Measurements from ENCODE around the gene SIGLEC14. TPM values are rescaled to one million over a fixed set of nuclear protein-coding genes. Genes with fewer than 3 reads are reported as not detected.
A peak's percentile ranks its signal among the peaks of the same experiment; 100 is the strongest.
"Not testable (repeated sequence)": the region's sequence is repeated elsewhere in the genome, so short reads cannot be mapped to it uniquely, and the experiment has no call there.

Gene SIGLEC14
- 1.6 TPM for total RNA-seq

GRCh38 chr19:51646730-51647129 lies at the start of gene SIGLEC14:
Gene SIGLEC14, minus strand, starts transcription at chr19:51646825. Its CDS starts 66 bp downstream, at chr19:51646759.
- DNase-seq, result not testable (repeated sequence)

GRCh38 chr19:51695702-51696315 lies 49.2 kb upstream of the SIGLEC14 start:
- DNase-seq, result no peak

- DNase-seq, result no peak
Observed at GRCh38 chr19:51695088-51695487, 48.5 kb upstream of the SIGLEC14 start.

GRCh38 chr19:51694318-51695085 lies 47.9 kb upstream of the SIGLEC14 start:
- DNase-seq, result no peak

- DNase-seq, result no peak
Observed at GRCh38 chr19:51693819-51694218, 47.2 kb upstream of the SIGLEC14 start.

- DNase-seq, result no peak
Observed at GRCh38 chr19:51693260-51693659, 46.6 kb upstream of the SIGLEC14 start, which contains the start of gene SPACA6. Gene SPACA6, plus strand, starts transcription at chr19:51693330. Its CDS starts 197 bp downstream, at chr19:51693527.

GRCh38 chr19:51692468-51692867 lies 45.8 kb upstream of the SIGLEC14 start:
- no peak for DNase-seq

DNA sequence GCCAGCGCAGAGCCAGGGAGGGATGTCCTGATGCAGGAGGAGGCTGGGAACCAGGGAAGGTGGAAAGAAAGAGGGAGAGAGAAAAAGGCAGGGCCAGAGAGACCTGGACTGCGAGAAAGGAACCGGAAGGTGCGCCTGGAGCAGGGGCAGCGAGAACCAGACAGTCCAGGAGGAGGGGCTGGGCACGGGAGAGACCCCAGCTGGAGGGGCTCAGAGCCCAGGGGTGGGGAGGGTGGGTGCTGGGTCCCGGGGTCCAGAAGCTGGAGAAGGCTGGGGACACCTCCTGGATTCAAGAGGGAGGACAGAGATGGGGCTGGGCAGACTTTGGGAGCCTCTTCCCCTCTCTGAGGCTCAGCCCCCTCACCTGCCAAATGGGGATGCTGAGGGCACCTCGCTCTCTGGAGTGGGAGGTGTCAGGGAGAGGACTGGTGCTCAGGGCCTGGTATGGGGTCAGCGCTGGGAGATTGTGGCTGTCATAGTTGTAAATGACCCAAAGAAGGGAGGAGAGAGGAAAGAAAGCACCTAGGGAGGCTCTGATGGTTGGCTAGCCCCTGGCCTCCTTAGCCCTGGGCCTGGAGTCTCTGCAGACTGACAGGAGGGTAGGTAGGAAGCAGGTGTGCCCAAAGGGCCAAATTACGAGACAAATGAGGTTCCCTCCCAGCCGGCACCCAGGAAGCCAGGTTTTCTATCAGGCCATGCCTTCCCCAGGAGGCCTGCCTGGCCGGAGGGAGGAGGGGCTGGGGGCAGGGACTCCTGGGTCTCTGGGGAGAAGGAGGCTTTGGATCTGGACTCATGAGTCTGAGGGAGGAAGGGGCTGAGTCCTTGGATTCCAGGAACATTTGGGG lies 45.2 kb upstream of the SIGLEC14 start:
- DNase-seq, result no peak

DNA sequence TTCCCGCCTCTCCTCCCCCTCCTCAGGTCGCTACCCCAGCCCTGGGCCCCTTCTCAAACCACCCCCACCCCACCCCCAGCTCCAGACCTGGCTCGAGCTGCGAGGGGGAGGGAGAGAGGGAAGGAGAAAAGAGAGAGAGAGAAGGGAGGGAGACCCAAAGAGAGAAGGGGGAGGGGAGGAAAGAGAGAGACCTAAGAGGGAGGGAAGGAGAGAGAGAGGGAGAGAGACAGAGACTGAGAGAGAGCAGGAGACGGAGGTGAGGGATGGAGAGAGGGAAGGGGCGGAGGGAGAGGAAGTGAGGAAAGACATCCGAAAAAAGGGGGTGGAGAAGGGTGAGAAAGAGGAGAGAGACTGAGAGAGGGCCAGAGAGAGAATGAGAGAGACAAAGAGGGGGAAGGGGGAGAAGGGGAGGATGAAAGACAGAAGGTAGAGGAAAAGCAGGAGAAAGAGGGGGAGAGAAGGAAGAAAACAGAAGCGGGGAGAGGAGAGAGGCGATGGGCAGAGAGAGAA lies 44.5 kb upstream of the SIGLEC14 start:
- no peak for DNase-seq

DNA sequence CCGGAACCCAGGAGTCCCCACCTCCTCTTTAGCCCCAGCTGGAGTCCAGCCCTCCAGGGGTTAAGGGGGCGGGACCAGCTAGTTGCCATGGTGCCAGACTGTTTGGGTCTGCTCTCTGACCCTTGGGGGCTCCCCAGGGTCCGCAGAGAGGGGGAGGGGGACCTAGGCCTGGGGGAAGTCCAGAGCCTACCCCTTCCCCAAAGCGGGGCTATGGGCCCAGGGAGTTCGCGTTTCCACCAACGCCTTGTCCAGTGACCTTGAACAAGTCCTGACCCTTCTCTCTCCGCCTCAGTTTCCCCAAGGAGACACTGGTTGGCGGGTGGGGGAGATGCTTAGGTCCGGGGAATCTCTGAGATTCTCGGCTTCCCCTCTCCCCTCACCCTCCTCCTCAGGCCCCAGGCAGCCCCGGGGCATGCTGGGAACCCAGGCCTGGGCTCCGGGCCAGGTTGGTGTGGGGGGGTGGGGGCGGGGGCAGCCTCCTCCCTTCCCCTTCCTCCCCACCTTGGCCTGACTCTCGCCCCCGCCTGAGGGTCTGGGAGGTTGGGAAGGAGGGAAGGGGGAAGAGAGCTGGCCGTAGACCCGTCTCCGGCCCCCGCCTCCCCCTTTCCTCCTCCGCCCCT lies 43.9 kb upstream of the SIGLEC14 start:
- DNase-seq, result peak; percentile 92

GRCh38 chr19:51689751-51690453 lies 43.3 kb upstream of the SIGLEC14 start:
- DNase-seq, result peak; percentile 63

DNA sequence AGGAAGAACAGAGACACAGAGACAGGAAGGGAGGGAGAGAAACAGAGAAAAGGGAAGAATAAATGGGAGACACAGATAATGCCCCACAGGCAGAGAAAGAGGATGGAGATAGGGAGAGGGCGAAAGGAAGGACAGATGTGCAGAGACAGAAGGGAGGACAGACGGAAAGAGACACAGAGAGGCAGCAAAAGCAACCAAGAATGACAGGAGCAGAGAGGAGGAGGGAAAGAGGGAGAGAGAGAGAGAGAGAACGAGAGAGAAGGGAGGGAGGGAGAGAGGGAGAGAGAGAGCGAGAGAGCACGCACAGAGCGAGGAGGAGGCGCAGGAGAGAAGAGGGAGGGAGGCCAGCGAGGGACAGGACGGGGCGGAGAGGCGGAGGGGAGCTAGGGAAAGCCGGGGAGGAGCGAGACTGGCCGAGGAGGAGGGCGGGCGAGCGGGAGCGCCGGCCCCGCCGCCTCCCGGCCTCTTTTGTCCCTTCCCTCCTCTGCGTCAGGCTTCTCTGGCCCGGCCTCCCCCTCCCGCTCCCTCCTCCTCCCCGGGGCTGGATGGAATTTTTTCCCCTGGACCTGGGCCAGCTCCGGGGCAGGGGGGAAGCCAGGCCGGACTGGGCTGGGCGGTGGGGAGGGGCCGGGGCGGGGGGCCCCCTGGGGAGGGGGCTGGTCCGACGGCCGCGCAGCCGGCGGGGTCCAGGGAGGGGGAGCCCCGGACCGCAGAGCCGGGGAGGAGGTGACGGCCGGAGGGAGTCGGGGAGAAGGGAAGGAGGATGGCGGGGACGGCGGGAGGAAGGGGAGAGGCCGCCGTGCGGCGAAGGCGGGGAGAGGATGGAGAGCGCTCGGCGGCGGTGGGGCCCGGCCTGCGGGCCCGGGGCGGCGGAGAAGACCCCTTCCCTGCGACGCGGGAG lies 42.3 kb upstream of the SIGLEC14 start:
- peak; percentile 100 for DNase-seq

- peak; percentile 52 for DNase-seq
Observed at GRCh38 chr19:51687791-51688670, 41.4 kb upstream of the SIGLEC14 start.

DNA sequence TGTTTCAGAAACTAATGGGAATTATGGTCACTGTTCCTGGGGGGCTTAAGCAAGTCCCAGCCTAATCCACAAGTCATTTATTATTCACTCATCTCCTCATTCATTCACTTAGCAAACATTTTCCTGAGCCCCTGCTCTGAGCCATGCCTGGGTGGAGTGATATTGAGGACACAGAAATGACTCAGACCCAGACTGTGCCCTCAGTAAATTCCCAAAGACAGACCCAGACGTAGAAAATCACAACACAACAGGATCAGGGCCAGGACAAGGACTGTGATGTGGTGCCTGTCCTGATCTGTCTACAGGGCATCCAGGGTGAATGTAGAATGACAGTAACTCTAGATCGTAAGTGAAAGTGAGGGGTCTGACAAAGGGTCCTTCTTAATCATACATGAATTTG lies 39.5 kb upstream of the SIGLEC14 start:
- DNase-seq, result no peak

GRCh38 chr19:51681286-51681941 lies 34.8 kb upstream of the SIGLEC14 start:
- DNase-seq, result no peak

DNA sequence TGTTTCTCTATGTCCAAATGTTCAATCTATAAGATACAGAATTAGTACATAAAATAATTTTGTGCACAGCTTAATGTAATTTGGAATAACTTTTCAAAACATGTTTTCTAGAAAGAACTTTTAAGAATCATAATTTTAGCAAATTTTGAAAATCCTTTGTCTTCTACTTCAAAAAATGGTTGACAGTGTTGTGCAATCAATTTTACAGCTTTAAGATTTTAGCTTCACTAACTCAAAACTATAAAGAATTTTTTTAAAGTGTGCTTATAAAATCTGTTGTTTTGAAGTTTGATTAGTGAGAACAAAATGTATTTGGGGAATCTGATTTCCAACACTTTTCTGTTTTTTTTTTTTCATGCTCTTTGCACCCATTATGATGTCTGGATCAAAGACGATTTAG lies 33.8 kb upstream of the SIGLEC14 start:
- DNase-seq, result no peak

- no peak for DNase-seq
Observed at GRCh38 chr19:51676566-51677083, 30.0 kb upstream of the SIGLEC14 start.

DNA sequence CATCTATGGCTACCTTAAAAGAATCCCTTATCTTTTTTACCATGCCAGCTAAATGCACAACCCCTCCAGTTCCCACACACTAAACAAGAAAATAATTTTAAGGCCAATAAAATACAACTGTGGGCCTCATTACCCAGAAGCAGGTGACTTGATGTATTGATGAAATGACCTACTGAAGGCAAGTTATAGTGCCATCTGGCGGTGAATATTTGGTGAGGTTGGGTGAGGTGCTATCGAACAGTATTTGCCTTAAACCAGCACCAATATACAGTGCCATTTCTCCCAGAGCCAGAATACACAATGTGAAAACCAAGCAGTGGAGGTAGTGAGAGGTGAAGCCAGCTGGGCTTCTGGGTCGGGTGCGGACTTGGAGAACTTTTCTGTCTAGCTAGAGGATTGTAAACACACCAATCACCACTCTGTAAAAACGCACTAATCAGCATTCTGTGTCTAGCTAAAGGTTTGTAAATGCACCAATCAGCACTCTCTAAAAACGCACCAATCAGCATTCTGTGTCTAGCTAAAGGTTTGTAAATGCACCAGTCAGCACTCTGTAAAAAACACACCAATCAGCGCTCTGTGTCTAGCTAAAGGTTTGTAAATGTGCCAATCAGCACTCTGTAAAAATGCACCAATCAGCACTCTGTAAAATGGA lies 29.4 kb upstream of the SIGLEC14 start:
- DNase-seq, result not testable (repeated sequence)

All from skin of body (tissue), 2 donors.